Cortex of kidney (tissue), 1 donor: ENCODE results near the gene EIF5.

Experiments used
- DNase-seq: peaks from one replicate; lab custom pipeline; 2025; lab: John Stamatoyannopoulos, UW

EIF5 gene

DNA sequence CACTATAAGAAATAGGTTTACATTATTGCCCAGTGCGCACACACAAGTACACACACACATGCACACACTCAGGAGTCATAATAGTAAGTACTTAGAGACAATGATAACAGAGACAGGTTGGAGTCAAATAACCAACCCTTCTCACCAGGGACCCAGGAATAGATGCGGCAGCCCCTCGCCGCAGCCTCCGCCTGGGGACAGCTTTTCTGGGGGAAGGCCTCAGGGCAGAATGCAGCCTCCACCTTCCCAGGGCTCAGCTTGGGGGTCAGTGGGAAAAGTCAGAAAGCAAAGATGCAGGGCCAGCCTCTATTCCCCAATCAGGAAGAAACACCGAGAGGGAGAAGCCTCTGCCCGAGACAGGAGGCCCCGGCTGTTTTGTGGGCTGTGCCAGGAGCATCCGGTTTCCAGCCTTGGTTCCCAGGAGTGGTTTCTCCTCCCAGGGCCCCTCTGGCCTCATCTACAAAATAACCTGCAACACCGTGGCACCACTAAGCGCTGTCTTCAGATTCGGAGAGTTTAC lies 23.4 kb upstream of the EIF5 start:
- no peak for DNase-seq

DNA sequence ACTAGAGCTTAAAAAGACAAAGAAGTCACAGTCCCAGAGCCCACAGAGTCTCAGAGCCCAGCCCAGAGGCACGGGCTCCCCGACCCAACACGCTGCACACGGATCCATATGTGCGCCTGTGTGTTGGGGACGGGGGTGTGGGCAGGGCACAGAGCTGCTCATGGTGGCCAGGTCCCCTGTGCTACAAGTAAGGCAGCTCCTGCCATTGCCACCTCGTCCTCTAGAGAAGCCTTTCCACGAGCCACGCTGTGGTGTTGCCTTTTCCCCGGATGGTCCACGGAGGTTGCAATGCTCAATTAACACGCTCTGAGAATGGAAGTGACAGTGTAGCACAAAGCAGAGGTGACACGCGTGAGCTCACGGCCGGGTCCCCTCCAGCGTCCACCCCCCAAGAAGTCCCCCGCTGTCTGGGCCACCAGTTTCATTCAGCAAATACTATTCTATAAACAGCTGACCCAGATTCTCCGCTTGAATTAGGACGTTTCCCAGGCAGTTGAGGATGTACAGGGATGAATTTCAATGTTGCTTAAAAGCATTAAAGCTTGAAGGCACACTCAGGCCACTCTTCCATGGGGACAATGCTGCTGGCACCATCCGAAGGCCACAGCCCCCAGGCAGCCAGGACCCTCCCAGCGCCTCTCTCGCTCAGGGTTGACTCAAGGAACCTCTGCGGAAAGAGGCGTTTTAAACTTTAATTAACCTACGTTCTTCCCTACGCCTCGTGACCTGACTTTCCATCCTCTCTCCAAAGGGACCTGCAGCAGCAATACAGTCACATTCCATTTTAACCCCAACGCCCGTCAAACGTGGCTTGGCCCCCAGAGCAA lies 22.7 kb upstream of the EIF5 start:
- DNase-seq: no peak

DNA sequence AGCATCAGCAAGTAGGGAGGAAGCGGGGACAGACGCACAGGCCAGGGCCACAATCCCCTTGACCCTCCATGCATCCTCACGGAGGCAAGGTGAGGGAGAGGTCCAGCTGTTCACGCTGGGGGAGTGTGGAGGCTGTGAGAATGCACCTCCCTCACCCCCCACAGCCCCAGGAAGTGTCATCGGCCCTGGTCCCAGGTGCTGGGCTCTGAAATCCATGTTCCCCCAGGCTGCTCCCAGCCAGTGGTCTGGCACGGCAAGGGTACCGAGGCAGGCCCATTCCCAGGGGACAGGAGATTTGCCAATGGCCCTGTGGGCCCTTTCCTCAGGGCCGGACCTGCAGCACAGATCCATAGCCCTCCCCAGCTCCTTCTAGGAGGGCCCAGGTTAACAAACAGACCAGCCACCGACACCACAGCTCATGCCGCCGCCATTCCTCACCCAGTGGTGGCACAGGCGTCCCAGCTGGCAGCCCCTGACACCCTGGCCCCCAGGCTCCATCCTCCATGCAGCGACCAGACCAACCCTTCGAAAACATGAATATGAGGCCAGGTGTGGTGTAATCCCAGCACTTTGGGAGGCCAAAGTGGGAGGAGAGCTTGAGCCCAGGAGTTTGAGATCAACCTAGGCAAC lies 21.9 kb upstream of the EIF5 start:
- DNase-seq: no peak

DNA sequence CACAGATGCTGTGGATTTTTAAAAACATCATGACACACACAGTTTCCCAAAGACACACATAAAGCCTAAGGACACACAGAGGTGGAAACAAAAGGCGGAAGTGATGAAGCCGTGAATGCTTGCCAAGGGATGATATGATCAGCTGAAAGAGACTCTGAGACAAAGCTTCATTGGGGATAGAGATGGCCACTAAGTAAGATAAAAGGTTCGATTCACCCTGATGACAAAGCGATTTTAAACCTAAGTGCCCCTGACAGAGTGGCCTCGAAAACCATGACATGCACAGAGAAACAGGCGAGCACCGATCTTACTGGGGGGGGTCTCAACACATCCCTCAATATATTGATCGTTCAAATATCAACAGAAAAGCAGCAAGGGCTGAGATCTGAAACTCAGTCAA lies 20.3 kb upstream of the EIF5 start:
- DNase-seq: no peak

DNA sequence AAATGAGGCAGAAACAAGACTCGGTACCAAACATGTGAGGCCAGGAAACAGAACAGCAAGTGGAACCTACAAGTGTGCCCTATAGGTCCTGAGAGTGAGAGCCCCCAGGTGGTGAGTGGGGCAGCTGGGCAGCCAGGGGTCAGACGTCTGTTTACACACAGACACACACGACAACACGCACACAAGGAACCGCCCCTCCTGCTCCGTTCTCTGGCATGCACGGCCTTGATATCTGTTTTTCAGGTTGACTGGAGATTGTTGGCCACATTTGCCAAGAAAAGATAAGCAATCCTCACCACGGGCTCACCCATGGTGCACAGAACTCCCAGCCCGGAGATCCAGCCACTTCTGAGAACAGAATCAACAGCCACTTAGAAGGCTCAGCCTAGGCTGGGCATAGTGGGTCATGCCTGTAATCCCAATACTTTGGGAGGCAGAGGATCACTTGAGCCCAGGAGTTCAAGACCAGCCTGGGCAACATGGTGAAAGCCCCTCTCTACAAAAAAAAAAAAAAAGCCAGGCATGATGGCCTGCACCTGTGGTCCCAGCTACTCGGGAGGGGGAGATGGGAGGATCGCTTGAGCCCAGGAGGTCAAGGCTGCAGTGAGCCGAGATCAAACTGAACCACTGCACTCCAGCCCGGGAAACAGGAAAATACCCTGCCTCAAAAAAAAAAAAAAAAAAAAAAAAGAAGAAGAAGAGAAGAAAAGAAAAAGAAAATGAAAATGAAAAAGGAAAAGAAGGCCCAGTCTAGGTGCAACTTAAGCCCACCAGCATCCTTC lies 19.4 kb upstream of the EIF5 start:
- no peak for DNase-seq

DNA sequence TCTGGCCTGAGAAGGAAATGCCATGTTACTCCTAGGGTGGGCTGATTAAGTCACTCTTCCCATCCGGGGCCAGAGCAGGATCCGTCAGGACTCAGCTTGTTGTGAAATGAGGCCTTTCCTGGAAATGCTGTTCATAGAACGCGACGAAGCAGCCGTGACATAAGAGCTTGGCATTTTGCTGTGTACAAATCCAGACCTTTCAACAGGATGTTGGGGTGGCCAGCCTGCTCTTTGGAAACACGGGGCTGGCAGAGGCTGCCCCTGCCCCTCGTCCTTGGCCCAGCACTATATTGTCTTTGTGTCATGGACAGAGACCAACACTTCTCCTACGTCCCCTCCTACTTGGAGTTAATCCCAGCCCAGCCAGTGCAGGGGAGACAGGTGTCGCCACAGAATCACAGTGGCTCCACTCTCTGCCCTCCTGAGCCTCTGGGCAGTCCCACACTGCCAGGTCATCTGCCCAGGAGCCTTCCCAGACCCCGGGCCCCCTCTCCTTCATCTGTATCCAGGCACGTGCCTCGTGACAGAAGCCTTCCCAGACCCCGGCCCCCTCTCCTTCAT lies 18.6 kb upstream of the EIF5 start:
- DNase-seq: no peak

DNA sequence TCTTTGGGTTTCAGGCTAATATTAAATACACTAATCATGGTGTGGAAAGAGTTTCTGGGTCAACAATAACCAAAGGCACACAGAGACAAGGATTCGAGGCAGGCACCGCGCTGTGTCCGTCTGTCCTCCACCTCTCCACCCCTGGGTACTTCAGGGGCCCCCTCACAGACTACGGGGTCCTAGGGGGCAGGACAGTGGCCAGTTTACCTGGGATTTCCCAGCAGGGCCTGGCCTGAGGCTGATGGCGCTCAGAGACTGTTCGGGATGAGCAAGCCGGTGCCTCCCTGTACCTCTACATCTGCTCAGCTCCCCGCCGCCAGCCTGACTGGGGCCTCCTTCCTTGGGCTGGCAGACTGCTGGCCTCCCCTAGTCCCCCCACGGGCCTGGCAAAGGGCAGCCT lies 18.1 kb upstream of the EIF5 start:
- DNase-seq: no peak

DNA sequence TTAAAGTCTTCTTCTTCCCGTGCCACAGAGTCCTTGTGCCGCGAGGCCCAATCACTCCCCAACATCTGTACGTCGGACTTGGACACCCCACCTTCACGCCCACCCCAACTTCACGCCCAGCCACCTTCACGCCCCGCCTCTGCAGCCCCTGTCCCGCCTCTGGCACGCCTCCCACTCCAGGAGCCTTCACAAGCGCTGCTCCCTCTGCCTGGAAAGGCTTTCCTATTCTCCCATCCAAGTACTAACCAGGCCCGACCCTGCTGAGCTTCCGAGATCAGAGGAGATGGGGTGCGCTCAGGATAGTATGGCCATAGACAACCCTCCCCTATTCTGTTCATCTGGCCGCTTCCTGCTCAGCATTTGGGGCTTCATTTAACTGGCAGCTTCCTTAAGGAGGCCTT lies 17.3 kb upstream of the EIF5 start:
- no peak for DNase-seq

DNA sequence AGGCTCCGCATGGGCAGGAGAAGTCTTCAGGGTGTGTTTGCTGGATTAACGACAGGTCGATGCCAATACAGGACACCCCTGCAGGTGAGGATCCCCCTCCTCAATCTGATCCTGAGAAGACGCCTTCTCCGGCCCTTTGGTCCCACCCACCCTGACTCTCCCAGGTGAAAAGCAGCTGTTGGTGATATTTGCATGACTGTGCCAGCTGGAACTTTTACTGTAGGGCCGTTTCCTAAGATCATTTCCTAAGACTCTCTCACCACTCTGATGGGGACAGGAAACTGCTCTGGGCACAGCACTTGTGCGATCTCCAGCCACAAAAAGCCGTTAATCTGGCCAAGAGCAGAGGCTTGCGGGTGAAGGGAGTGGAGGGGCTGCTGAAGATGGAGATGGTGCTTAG lies 16.8 kb upstream of the EIF5 start:
- DNase-seq: no peak

DNA sequence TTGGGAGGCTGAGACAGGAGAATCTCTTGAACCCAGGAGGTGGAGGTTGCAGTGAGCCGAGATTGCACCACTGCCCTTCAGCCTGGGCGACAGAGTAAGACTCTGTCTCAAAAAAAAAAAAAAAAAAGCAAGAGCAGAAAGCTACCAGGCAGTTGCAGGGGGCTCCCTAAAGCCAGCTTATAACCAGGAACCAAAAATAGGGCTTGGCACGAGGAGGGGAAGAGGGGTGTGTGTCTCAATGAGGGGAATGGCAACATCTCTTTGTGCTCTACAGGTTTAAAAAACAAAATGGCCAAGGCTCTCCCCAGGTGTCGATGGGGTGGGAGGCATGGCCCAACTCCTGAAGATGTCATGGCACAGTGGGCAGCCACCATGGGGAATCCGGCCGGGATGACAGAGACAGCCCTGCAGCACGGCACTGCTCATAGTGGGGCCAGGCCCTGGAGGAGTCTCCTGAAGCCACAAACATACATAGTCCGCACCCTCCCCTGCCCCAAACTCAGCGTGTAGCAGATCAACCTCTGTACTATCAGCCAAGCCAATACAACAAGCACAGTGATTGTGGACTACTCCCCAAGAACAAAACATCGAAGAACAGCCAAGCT lies 16.0 kb upstream of the EIF5 start:
- no peak for DNase-seq

DNA sequence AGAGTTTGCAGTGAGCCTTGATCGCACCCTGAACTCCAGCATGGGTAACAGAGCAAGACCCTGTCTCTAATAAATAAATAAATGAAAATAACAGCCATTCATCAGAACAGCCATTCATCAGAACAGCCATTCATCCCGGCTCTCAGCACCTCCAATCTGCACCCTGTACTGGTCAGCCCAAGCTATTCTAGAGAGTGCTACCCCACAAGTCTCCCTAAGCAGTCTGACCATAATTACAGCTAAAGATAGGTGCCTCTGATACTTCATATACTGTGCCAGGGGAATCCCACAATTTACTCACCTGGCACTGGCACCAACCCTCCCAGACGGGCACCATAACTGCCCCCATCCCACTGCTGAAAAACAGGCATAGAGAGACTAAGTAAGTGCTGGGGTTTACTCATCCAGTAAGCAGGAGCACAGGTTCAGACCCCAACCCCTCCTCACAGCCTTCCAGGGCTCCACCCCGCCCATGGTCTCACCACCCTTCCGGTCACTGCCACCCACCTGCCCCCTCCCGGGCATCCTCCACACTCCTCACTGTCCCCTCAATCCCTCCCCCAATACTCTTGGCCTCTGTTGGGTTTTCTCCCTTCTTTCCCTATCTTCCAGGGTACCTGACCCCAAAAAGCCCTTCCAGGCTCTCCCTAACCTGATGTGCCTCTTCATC lies 15.2 kb upstream of the EIF5 start:
- no peak for DNase-seq

DNA sequence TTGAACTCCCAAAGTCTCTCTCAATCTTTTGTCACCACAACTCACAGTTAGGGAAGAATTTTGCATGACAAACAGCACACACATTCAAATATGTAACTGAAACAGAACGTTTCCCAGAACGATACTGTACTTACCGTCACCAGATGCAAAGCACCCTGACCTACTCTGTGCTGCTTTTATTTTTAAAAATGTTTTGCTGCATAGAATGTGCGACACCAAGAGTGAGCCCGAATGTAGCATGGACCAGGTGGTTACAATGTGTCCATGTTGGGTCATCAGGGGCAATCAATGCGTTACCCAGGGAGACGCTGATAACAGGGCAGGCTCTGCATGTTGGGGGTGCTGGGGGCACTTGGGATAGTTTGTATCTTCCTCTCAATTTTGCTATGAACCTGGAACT lies 14.6 kb upstream of the EIF5 start:
- DNase-seq: no peak

DNA sequence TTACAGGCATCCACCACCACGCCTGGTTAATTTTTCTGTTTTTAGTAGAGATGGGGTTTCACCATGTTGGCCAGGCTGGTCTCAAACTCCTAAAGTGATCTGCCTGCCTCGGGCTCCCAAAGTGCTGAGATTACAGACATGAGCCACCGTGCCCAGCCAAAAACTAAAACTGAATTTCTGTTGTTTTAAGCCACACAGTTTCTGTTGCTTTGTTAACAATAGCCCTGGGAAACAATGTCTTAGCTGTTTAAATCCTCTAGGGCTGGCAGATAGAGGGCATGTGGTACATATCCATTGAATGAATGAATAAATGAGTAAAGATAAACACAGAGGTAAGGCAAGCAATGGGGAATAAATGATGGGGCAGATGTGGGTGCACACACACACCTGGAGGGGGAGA lies 8.0 kb upstream of the EIF5 start:
- no peak for DNase-seq

DNA sequence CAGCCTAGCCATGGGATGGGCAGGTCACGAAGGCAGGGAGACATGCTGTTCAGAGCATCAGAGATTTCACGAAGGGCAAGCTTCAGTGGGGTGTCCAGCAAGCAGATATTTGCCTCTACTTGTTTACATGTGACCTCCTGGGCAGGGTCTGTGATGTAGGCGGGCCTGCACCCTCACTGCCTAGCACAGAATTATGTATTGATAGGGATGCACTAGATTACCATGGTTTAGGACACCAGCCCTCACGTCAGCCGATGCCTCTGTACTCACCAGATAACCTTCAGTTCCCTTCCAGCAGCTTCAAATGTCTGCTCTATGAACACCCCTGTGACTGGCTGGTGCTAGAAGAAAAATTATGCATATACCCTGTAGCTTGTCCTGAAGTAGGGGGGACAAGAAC lies 5.1 kb upstream of the EIF5 start:
- DNase-seq: no peak

DNA sequence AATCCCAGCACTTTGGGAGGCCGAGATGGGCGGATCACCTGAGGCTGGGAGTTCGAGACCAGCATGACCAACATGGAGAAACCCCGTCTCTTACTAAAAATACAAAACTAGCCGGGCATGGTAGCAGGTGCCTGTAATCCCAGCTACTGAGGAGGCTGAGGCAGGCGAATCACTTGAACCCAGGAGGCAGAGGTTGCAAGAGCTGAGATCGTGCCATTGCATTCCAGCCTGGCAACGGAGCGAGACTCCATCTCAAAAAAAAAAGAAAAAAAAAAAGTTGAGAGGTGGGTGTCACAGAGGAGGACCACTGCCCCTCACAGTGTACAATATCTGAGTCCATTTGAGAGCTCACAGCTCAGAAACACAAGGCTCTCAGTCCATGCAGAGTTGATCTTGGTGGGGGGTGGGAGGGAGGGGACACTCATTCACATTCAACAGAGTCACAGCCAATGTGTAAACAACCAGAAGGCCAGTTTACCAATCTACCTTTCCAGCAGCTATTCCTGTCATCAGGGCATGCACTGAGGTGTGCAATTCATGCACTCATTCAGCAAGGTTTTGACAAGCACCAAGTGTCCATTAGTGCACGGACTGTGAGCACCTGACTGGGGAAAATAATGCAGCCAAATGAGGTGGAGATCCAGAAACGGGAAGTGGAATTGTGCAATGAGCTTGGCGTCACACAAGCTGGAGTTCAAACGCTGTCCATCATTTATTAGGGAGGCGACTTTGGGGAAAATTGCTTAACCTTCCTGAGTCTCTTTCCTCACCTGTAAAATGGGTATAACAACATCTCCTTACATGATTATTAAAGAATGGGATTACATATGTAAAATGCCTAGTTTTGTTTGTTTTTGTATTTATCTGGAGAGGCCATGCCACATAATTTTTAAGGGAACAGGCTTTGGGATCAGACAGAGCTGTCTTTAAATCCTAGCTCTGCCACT lies 4.4 kb upstream of the EIF5 start:
- no peak for DNase-seq

DNA sequence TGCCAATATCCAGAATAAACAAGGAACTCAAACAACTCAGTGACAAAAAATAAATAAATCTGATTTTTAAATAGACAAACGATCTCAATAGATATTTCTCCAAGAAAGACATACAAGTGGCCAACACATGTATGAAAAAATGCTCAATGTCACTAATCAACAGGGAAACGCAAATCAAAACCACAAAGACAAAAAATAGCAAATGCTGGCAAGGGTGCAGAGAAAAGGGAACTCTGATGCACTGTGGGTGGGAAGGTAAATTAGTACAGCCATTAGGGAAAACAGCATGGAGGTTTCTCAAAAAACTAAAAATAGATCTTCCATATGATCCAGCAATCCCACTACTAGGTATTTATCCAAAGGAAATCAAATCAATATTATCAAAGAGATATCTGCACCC lies 3.5 kb upstream of the EIF5 start:
- no peak for DNase-seq

DNA sequence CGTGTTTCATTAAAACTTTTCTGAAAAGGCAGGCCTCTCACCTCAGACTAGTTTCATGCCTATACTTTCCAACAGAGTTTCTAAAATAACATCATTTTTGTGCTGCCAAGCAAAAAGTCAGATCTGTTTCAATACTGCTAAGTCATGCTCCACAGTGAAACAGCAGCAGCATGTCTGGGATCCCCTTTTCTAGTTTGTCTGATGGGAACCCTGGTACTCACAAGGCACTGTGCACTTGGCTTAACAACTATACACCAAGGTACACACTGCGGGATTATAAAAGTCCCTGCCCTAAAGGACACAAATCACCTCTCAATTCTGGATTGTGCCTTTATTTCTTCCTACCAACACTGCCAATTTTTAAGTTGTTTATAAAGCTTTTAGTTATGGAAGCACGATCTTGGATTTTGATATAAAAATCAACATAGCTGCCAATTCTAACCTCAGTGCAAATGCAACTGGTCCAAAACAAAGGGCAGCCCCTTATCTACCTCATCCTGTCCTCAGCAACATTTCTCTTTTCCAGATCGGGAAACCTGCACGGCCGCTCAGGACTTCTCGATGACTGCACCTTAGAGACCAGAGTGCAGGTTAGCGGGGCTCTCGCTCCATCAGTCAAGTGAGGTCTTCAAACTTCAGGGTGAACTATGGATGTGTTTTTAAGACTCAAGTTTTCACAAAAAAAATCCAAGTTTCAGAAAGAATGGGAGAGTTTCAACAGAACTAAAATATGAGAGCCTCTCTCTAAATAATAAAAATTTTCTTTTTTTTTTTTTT lies 1.7 kb upstream of the EIF5 start:
- no peak for DNase-seq

DNA sequence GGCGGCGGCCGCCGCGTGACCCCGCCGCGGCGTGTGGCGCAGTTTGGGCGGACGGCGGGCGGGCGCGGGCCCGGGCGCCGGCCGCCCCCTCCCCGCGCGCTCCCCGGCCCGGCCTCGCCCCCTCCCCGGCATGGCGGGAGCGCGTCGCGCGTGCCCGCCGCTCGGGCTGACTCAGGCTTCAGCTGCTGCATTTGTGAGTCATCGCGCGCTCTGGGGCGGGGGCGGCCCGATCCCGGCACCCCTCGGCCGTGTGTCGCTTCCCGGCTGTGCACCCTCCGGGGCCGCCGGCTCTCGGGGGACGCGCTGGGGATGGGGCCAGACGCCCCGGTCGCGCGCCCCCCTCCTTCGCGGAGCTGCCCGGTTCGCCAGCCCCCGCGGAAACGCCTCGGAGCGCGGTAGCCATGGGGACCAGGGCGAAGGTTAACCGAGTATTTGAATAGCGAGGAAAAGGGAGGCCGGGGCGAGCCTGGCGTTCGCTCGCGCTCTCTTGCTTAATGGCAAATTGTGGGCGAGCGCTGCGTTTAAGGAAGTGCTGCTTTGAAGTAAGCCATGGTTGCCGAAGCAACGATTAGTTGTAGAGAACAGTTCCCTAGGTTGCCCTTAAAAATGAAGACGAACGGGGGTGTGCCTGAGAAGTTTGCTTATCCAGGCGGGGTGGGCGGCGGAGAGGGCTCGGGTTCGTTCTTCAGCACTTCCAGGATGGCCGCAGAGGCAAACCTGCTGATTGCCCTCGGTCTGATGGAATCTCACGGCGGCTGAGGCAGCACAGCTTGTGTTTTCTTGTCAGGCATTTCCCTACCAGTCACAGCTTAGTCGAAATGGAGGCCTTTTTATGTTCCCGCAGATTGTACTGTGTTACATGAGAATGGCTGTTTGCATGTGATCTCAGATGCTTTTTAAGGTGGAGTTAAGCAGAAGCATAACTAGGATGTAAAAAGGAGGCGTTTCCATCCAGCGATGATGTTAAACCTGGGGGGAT lies 896 bp downstream of the EIF5 start:
- no peak for DNase-seq
